GM19240 (cell line): ENCODE measurements around the gene KMT5B.

ENCODE experiments used
- DNase-seq: peaks from one replicate; pipeline ENCODE4 v3.0.0; 2011; ENCODE audit warnings: low spot score; ENCODE audit not compliant: insufficient read length

The KMT5B gene

DNA sequence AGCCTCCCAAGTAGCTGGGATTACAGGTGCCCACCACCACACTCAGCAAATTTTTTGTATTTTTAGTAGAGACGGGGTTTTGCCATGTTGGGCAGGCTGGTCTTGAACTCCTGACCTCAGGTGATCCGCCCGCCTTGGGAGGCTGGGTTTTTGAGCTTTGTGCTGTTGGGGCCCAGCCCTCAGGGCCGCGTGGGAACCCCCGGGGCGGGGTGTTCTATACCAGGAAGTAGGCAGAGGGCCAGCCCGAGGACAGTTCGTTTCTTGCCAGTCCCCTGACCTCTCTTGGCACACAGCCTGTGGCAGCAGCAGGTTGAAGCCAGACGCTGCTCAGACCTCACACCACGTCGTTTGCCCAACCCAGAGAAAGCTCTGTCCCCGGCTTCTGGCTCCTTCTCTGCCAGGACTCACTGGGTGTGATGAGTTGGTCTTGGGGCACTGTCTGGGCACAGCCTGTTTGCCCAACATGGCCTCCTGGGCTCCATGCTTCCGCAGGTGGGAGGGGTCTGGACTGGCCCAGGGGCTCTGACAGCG is 67.0 kb downstream of the KMT5B start:
- no peak for DNase-seq

GRCh38 chr11:68145120-68145866 is 67.8 kb downstream of the KMT5B start:
- no peak for DNase-seq

GRCh38 chr11:68143310-68143689 is 69.8 kb downstream of the KMT5B start:
- no peak for DNase-seq

- DNase-seq, result no peak
Observed at GRCh38 chr11:68142441-68143309, 70.4 kb downstream of the KMT5B start.

DNA sequence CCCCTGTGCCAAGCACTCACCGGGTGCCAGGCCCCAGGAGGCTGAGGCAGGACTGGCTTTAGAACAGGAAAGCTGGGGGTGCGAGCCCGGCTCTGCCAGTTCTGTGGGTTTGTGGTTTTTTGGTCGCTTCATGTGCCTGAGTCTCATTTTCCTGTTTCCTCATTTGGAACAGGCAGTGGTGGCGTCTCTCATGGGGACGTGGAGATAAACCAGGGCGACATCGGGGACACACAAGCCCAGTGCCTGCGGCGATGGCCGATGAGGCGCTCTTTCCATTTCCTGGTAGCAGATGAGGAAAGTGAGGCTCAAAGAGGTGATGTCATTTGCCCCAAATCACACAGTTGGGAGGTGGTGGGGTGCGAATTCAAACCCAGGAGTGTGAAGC is 71.1 kb downstream of the KMT5B start:
- DNase-seq, result no peak

- no peak for DNase-seq
Observed at GRCh38 chr11:68141246-68142027, 71.7 kb downstream of the KMT5B start.

GRCh38 chr11:68140496-68141245 is 72.4 kb downstream of the KMT5B start:
- no peak for DNase-seq

DNA sequence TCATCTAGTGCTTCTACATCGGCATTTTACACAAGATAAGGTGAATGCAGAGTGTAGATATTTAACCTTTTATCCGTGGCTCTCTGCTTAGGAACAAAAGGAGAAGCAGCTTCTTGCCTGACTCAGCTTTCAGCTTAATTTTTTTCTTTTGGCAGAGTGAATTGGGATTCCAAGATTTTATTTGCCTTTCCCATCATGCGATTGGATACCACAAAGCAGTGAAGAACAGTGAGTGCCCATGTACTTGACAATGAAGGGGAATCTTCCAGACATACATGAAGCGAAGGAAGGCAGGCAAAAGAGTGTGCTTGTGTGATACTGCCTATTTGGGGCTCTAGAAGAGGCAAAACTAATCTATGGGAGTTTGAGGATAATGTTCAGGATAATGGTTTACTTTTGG is 74.9 kb downstream of the KMT5B start:
- no peak for DNase-seq

DNA sequence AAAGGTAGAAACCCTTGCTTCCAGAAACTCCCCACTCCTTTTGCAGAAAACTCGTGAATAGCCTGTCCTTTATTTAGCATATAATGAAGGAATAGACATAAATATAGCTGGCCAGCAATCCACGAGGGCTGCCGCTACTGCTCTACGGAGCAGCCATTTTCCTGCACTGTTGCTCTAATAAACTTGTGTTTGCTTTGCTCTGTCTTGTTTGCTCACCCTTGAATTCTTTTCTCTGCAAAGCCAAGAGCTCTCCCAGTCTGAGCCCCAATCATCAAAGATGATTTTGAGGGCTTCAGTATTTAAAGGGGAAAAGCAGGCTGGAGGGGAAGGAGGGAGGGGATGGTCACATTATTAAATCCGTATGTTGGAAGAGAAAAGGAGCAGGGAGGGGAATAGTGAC is 75.3 kb downstream of the KMT5B start:
- DNase-seq, result no peak

- no peak for DNase-seq
Observed at GRCh38 chr11:68136866-68137265, 76.2 kb downstream of the KMT5B start.

DNA sequence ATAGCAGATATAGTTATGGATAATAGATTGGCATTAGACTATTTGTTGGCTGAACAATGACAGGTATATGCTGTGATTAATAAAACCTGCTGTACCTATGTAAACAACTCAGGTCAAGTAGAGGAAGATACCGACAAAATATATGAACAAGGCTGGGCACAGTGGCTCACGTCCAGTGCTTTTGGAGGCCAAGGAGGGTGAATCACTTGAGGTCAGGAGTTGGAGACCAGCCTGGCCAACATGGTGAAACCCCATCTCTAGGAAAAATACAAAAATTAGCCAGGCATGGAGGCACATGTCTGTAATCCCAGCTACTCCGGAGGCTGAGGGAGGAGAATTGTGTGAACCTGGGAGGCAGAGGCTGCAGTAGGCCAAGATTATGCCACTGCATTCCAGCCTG is 77.9 kb downstream of the KMT5B start:
- DNase-seq, result no peak

- no peak for DNase-seq
Observed at GRCh38 chr11:68133761-68134160, 79.3 kb downstream of the KMT5B start.

- no peak for DNase-seq
Observed at GRCh38 chr11:68130121-68130520, 83.0 kb downstream of the KMT5B start.

DNA sequence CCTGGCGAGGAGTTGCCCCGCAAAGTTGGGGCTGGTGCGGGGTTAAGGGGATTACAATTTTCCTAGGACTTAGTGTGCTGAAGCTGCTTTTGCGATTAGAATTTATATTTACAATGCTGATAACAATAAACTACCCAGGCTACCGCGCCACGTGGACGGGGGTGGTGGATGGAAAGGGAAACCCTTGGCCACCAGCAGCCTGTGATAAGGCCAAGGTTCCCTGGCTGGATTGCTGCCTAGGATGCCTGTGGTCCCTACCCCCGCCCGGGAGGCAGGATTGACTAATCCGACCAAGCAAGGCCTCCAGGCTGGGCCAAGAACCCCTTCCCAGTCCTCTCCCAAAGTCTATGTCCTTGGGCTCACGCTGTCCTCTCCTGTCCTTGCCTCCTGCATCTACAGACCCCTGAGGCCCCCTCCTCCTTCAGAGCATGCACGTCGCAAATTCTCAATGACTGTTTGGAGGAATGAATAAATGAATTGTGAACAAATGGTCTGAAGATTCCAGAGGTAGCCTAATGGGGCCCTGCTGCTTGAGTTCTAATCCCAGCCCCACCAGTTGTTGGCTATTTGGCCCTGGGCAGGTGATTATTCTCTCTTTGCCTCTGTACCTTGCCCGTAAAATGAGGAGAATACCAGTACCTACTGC is 84.3 kb downstream of the KMT5B start:
- DNase-seq, result no peak

- no peak for DNase-seq
Observed at GRCh38 chr11:68127714-68128681, 85.1 kb downstream of the KMT5B start.

GRCh38 chr11:68125164-68125563 is 87.9 kb downstream of the KMT5B start:
- DNase-seq, result no peak

DNA sequence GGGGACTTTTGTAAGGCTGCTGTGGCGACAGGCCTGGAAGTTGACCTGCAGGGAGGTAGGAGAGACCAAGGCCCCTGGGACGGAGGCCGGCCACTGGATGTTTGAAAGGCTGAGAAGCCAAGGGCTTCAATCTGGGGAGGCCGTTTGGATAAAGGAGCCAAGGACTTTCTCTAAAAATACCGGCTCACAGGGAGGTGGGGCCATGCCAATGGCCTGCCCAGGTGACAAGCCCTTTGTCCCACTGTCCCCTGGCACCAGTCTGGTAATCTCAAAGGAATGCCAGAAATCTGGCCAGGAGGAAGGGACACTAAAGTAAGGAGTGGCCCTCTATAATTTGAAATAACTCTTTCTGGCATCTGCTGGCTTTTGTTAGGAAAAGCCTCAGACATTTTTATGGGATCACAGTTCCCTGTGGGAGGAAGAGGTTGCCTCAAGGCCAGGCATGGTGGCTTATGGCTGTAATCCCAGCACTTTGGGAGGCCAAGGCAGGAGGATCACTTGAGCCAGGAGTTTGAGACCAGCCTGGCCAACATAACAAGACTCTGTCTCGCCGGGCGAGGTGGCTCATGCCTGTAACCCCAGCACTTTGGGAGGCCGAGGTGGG is 90.1 kb downstream of the KMT5B start:
- DNase-seq, result no peak

DNA sequence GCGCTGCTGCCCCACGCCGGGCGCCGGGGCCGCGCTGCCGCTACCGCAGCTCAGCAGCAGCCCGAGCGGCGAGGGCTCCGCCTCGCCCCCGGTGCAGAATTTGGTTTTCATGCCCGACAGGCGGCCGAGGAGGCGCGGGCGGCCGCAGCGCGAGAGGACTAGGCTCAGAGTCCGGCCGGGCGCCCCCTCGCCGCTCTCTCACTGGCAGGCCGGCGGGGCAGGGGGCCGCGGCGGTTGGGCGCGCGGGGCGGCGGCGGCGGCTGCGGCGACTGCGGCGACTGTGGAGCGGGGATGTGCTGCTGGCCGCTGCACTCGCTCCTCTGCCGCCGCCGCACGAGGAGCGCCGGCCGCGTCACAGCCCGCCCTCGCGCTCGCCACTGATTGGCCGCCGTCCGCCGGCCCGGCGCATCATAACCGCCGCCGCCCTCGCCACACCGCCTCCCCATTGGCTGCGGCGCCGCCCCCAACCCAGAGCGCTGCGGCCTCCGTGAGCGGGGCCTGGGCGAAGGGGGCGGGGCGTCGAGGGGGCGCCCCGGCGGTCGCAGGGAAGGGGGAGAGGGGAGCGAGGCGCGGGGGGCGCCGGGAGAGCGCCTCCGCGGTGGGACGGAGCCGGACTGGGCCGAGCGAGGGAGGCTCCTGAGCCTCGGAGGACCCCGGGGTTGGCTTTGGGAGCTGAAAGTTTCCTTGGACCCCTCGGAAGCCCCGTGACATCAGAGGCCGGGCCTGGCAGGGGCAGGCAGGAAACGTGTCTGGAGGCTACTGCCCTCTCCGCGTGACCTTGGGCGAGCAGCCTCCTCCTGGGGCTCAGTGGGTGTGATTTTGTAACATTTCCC is 91.8 kb downstream of the KMT5B start, which contains the start of gene CHKA:
Gene CHKA (minus strand): TSS at position 322 of the 833 bp plus-strand sequence. CDS start 211 bp downstream, at position 111.
- DNase-seq, result peak; percentile 90
